Stimulated activated CD8-positive, alpha-beta memory T cell treated with anti-CD3 and anti-CD28 coated beads, Interleukin-2, amount 100 ng/mL, for 1 hour (primary cell): Measurements from ENCODE around the gene ARHGAP32.
"Not testable (repeated sequence)": the region's sequence is repeated elsewhere in the genome, so short reads cannot be mapped to it uniquely, and the experiment has no call there.

ENCODE experiments used
- DNase-seq, 2 donors: peaks; one replicate each; pipeline ENCODE4 v3.0.0-alpha.2; 2020; ENCODE audit warnings: low read depth in 2 of 2

Gene ARHGAP32

DNA sequence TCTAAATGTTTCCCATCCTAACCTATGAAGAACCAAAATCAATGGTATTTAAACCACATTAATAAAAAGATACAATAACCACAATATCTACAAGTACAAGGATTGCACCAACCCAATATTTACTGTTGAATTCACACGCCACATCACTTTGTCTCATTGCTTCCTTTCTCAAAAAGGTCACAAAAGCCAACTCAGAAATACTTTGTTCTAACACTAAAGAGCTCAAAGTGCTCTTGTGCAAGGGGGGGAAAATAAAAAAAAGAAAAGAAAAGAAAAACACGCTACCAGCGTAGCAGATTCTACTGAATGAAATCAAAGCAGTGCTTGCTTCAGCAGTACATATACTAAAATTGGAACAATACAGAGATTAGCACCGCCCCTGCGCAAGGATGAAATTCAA is 10.5 kb upstream of the ARHGAP32 start:
- DNase-seq: no peak

DNA sequence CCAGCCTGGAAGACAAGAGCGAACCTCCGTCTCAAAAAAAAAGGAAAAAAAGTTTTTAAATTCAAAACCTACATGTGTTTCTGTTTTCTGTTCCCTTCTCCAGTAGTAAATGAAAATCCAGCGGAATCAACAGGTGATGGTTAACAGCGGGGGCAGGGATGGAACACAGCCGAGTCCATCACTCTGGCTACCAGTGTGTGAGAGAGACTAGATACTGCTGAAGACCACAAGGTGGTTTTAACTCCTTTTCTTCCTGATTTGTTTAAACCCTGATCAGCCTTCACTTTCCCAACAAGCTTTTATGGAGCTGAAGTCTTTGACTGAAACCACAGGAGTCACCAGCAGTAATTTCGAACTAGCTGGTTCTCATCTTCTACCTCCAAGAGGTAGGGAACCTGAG is 3.6 kb upstream of the ARHGAP32 start:
- DNase-seq: no peak

- no peak for DNase-seq
These were observed 476 bp downstream of the ARHGAP32 start for GRCh38 chr11:129191649-129192048.

DNA sequence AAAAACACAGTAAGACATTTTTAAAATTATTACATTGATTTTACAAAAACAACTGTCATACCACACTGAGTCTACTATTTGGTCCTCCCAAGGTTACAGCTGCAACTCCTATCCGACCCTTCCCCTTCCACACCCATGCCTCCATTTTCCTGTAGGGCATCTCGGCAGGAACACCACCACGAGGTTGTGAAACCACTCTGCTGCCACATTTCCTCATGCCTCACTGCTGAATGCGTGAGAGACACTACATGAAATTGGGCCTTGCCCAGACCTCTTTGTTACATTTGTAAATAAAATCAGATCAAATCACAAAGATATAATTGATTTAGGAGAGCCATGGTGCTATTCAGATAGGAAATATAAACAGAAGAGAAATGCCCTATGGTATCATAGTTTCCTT is 2.0 kb downstream of the ARHGAP32 start:
- DNase-seq: no peak

DNA sequence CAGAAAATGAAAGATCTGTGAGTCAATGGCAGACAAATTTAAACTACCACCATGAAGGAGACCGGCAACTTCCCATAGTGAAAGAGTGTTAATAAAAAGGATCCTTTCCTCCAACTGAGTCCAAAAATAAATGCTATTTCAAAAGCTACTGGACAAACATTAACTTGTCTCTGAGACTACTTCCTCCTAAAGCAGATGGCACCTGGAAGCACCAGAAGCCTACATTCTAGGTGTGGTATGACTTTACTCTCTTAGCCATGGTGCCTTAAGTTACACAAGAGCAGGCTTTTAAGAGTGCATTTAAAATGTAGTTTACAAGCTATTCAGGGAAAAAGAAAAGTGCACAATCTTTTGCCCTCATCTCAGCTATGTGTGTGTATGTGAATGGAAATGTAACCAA is 2.5 kb downstream of the ARHGAP32 start:
- DNase-seq: no peak

DNA sequence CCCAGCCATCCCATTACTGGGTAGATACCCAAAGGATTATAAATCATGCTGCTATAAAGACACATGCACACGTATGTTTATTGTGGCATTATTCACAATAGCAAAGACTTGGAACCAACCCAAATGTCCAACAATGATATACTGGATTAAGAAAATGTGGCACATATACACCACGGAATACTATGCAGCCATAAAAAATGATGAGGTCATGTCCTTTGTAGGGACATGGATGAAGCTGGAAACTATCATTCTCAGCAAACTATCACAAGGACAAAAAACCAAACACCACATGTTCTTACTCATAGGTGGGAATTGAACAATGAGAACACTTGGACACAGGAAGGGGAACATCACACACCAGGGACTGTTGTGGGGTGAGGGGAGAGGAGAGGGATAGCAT is 7.0 kb downstream of the ARHGAP32 start:
- DNase-seq: not testable (repeated sequence)

DNA sequence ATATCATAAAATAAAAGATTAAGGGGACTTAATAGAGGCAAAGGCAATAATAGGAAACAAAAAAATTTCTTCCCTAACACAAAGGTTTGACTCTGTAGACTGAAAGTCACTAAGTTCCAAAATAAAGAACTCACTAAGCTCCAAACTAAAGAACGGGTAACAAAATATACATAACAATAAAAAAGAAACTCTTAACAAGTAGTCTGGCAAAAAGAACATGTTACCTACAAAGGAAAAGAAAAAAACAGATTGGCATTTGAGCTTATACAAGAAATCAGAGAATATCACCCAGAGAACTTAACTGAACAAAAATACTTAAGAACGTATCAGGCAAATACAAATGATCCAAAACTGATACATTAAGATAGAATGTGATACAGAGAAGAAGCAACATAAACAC is 7.5 kb downstream of the ARHGAP32 start:
- no peak for DNase-seq

DNA sequence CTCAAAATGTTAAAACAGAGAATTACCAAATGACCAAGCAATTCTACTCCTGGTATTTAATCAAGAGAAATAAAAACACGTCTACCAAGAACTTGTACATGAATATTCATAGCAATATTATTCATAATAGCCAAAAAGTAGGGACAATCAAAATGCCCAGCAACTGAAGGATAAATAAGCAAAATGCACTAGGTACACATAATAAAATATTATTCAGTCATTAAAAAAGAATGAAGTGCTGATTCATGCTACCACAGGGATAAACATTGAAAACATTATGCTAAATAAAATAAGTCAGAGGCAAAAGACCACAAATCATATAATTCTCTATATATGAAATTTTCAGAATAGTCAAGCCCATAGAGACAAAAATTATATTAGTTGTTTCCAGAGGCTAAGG is 24.8 kb downstream of the ARHGAP32 start:
- no peak for DNase-seq

GRCh38 chr11:129163714-129164164 is 28.4 kb downstream of the ARHGAP32 start:
- DNase-seq: no peak

DNA sequence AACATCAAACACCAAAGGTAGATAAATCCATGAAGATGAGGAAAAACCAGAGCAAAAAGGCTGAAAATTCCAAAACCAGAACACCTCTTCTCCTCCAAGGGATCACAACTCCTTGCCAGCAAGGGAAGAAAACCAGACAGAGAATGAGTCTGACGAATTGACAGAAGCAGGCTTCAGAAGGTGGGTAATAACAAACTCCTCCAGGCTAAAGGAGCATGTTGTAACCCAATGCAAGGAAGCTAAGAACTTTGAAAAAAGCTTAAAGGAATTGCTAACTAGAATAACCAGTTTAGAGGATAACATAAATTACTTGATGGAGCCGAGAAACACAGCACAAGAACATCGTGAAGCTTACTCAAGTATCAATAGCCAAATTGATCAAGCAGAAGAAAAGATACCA is 35.0 kb downstream of the ARHGAP32 start:
- DNase-seq: not testable (repeated sequence)

DNA sequence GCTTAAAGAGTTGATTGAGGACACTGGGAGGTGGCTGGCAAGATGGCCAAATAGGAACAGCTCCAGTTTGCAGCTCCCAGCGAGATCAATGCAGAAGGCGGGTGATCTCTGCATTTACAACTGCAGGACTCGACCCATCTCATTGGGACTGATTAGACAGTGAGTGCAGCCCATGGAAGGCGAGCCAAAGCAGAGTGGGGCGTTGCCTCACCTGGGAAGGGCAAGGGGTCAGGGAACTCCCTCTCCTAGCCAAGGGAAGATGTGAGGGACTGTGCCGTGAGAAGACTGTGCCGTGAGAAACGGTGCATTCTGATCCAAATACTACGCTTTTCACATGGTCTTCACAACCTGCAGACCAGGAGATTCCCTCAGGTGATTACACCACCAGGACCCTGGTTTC is 36.4 kb downstream of the ARHGAP32 start:
- no peak for DNase-seq

DNA sequence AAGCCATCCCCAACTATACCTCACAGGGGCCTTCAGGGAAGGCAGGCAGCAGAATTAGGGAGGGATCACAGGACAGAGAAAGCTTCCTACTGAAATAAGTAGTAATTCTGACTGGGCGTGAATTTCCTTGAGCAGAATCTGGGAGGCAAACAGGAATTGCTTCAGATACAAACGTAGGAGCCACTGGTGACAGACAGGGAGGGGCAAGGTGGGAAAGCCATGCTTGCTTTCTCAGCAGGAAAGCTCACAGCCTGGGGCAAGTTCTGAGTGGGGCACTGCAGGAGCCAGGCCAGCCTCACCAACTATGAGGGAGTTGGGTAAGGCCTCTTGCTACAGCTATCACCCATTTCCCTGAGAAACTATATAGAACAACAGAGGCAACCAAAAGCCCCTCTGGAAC is 43.6 kb downstream of the ARHGAP32 start:
- no peak for DNase-seq

DNA sequence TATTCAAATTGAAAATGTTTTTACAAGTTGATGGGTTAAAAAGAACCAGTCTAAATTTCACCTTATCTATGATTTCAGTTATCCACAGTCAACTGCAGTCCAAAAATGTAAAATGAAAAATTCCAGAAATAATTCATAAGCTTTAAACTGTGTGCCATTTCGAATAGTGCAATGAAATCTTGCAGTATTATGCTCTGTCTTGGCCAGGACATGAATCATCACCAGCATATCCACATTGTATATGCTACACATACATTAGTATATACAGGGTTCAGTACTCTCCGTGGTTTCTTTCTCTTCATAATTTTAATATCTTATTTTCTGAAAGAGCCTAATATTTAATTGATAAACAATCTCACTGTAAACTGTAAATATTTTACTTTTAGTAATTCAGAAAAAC is 45.9 kb downstream of the ARHGAP32 start:
- no peak for DNase-seq

DNA sequence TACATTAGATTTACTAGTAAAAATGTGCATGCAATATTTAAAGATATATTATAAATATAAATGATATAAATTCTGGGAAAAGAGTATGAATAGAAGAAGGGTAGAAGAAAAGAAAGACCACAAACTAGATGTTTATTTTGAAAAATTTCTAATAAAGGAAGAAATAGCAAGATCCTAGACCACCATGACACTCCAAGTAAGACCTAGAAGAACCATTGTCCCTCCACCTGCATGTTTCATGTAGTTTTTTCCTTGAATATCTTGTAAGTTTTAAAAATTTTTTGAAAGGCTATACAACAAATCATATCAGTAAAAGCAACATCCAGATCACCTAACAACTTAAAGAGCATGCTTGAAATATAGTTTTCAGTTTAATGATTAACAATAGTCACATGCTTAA is 46.8 kb downstream of the ARHGAP32 start:
- DNase-seq: no peak

- DNase-seq: no peak
These were observed 47.9 kb downstream of the ARHGAP32 start for GRCh38 chr11:129144256-129144655.

GRCh38 chr11:129143335-129143734 is 48.8 kb downstream of the ARHGAP32 start:
- no peak for DNase-seq

DNA sequence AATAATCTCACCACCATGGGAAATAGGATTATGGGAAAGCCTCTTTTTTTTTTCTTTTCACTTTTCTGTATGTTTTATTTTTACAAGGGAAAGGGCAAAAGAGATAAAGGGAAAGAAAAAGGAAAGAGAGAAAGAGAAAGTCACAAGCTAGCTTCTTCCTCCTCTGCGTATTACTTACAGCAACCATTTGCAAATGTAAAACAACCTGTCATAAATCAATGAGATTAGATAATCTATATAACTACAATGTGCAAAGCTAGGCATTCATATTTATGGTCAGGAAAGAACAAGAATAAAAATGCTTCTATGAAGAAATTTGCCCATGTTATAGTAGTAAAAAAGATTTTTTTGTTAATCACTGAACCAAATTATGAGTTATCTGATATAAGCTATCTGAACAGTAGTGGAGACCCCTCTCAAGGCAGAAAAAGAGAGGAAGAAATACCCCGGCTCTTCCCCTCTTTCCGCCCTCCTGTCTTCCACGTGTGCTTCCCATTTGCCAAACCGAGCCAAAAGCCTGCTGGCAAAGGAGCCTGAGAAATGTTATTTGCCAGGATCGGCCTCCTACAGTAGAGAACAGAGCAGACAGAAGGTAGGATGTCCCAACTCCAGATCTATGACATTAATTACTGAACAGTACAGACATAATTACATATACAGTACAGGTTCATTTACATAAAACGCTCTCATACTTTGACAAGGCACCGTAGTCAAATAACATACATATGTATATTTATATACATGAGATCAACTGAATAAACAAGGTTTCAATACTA is 50.2 kb downstream of the ARHGAP32 start:
- DNase-seq: no peak

GRCh38 chr11:129131316-129131715 is 60.8 kb downstream of the ARHGAP32 start:
- DNase-seq: no peak

DNA sequence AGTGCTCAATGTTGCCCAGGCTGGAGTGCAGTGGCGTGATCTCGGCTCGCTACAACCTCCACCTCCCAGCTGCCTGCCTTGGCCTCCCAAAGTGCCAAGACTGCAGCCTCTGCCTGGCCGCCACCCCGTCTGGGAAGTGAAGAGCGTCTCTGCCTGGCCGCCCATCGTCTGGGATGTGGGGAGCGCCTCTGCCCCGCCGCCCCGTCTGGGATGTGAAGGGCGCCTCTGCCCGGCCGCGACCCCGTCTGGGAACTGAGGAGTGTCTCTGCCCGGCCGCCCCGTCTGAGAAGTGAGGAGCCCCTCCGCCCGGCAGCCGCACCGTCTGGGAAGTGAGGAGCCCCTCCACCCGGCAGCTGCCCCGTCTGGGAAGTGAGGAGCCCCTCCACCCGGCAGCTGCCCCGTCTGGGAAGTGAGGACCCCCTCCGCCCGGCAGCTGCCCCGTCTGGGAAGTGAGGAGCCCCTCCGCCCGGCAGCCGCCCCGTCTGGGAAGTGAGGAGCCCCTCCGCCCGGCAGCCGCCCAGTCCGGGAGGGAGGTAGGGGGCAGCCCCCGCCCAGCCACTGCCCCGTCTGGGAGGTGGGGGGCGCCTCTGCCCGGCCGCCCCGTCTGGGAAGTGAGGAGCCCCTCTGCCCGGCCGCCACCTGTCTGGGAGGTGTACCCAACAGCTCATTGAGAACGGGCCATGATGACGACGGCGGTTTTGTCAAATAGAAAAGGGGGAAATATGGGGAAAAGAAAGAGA is 63.1 kb downstream of the ARHGAP32 start:
- not testable (repeated sequence) for DNase-seq

DNA sequence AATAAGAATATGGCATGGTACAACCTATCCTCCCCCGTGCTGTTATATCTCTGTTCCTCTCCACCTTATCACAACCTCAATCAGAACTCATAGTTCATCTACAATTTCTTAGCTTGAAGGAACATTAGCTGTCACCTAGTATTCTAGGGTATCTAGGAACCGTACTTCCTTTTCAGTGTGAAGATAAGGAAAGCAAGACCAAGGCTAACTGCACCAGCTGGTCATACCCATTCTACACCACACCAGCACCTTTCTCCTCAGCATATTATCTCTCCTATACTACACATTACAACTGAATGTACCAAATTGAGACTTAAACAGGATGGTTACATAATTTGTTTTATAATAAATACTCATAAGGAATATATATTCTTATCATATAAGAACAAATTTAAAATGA is 73.1 kb downstream of the ARHGAP32 start:
- DNase-seq: no peak

GRCh38 chr11:129117595-129118350 is 74.4 kb downstream of the ARHGAP32 start:
- DNase-seq: peak in 1 of 2 donors; percentile 1
